ENCODE data around the gene LAMA3. TPM values are rescaled to one million over a fixed set of nuclear protein-coding genes. Genes with fewer than 3 reads are reported as not detected.

LAMA3 gene
- total and polyA plus RNA-seq, 10 of the 15 experiments (the other 5 are each of a cell fraction or from before 2014, with no cell fraction given): 0.37 to 6.5 (median 5.4) TPM

- no peaks in the 10 kb centered on the region for H4K20me1 ChIP-seq (ENCODE audit: control insufficient read depth, insufficient read depth)
- no peaks in the 10 kb centered on the region for H3K79me2 ChIP-seq (ENCODE audit: control insufficient read depth, insufficient read depth, low read length)
- WGBS (ENCODE audit: insufficient coverage, insufficient replicate concordance, low lambda C conversion rate, missing lambda C conversion rate): 69% methylated on average over 4 of the region's 4 CpGs
- H3K4me3 ChIP-seq: no peak overlapping the region
- H2AFZ ChIP-seq (ENCODE audit: control insufficient read depth, low read depth, low read length): no peak overlapping the region
- ATAC-seq: no peak
- TF ChIP-seq PKNOX1 (IDR thresholded peaks at IDR 0.05): no peak
- TF ChIP-seq BCL11A (IDR thresholded peaks at IDR 0.05; ENCODE audit: low read depth, low read length): no peak
- no peak for TF ChIP-seq SUZ12 (IDR thresholded peaks at IDR 0.05; ENCODE audit: unreplicated experiment)
- TF ChIP-seq ZNF207 (IDR thresholded peaks at IDR 0.05; ENCODE audit: borderline replicate concordance): no peak
- no peaks in the 10 kb centered on the region for H3K36me3 ChIP-seq (ENCODE audit: control insufficient read depth in 2 of 2, insufficient read depth in 2 of 2, low read length in 1 of 2)
- peaks cover 6 to 7% of the 10 kb centered on the region in 2 experiments for H3K27me3 ChIP-seq (replicated peaks in 1 of 2; ENCODE audit: control insufficient read depth in 2 of 2, insufficient read depth in 2 of 2, low read length in 1 of 2)
- intact Hi-C loops (cut with micrococcal nuclease; ENCODE audit: unreplicated experiment) (no loop called here), in situ Hi-C loops (cut with MboI) (no loop called here)
- CTCF ChIA-PET: interaction anchor here (0.5 to 2.0 kb wide), 5 partner anchors 8 to 1296 kb away, joined by 3 to 12 read pairs (median 4); no protein-coding TSS in a partner anchor
- SMC1A ChIA-PET (ENCODE audit: uncharacterized antibody, unreplicated experiment): interaction anchor here (1.3 to 2.7 kb wide), 2 partner anchors 9 to 66 kb away, joined by 6 to 11 read pairs; no protein-coding TSS in a partner anchor
- H3K4me1 ChIP-seq (ENCODE audit: control insufficient read depth, insufficient read depth, low read length): no peaks in the 10 kb centered on the region
- no peak overlapping the region for H3K9ac ChIP-seq (ENCODE audit: control insufficient read depth, insufficient read depth, low read length)
- BruUV-seq (replicated peaks): no TSS peak
- DNase-seq (ENCODE audit: low read depth, low spot score): no peak
- POLR2A ChIA-PET: interaction anchor here (0.6 kb wide), 1 partner anchor 133 kb away, joined by 3 read pairs; no protein-coding TSS in a partner anchor
- RAD21 ChIA-PET (ENCODE audit: unreplicated experiment): no interaction called here
- H3K9me3 ChIP-seq (replicated peaks; ENCODE audit: control insufficient read depth, insufficient read depth, low read length): no peaks in the 10 kb centered on the region
- no peak overlapping the region for H3K27ac ChIP-seq (ENCODE audit: control insufficient read depth, insufficient read depth)
- H3K4me2 ChIP-seq (ENCODE audit: control insufficient read depth, insufficient read depth): no peak overlapping the region
- no peak for FAIRE-seq
Observed at GRCh38 chr18:23694637-23695430, 5.6 kb downstream of the LAMA3 start.

All from GM12878 (cell line).